ACC112 (cell line): ENCODE results near the gene S1PR4.
A peak's percentile ranks its signal among the peaks of the same experiment; 100 is the strongest.

Source experiments
- H2AFZ ChIP-seq: fragments of 200-600 bp; sonication (generic); one replicate; pipeline ENCODE4 v1.6.0; 2017; ENCODE audit warnings: antibody characterized with exemption, low read length; ENCODE audit not compliant: unreplicated experiment
- H3K27ac ChIP-seq: fragments of 200-600 bp; sonication (generic); 2 replicates; pipeline ENCODE4 v1.5.1; 2014; ENCODE audit warnings: low read depth, mild to moderate bottlenecking, antibody characterized with exemption, low read length, moderate library complexity
- H3K27me3 ChIP-seq: fragments of 200-600 bp; sonication (generic); 2 replicates; pipeline ENCODE4 v1.6.1; 2014; ENCODE audit warnings: mild to moderate bottlenecking, antibody characterized with exemption, low read length, moderate library complexity, mixed read lengths; ENCODE audit not compliant: insufficient read depth
- H3K36me3 ChIP-seq: fragments of 200-600 bp; sonication (generic); 2 replicates; pipeline ENCODE4 v1.6.1; 2016; ENCODE audit warnings: mild to moderate bottlenecking, antibody characterized with exemption, low read length, moderate library complexity, mixed read lengths; ENCODE audit not compliant: insufficient read depth
- H3K4me1 ChIP-seq: fragments of 200-600 bp; sonication (generic); one replicate; pipeline ENCODE4 v1.6.1; 2016; ENCODE audit warnings: low read length, mixed read lengths; ENCODE audit not compliant: insufficient read depth, unreplicated experiment, control insufficient read depth
- H3K4me3 ChIP-seq: fragments of 200-600 bp; sonication (generic); 2 replicates; pipeline ENCODE4 v1.5.1; 2014; ENCODE audit warnings: mild to moderate bottlenecking, low read depth, low read length
- H3K79me2 ChIP-seq: fragments of 200-600 bp; sonication (generic); one replicate; pipeline ENCODE4 v1.6.0; 2016; ENCODE audit warnings: low read length; ENCODE audit not compliant: control insufficient read depth, unreplicated experiment, insufficient read depth

The S1PR4 gene

GRCh38 chr19:3178377-3178972 lies at the start of gene S1PR4:
Gene S1PR4, plus strand, starts transcription at chr19:3178769. Its CDS starts 24 bp downstream, at chr19:3178793.
- no peak within 1 kb of the TSS for H3K4me3 ChIP-seq
- no peaks in the 10 kb centered on the region for H3K79me2 ChIP-seq
- H3K4me1 ChIP-seq = peaks cover 15% of the 10 kb centered on the region
- H3K27ac ChIP-seq = no peak within 1 kb of the TSS
- no peak within 1 kb of the TSS for H2AFZ ChIP-seq
- H3K36me3 ChIP-seq = no peaks in the 10 kb centered on the region
- H3K27me3 ChIP-seq = no peaks in the 10 kb centered on the region

- Histone ChIP-seq H2AFZ (no peak overlapping the region), H3K36me3 (no peaks in the 10 kb centered on the region), H3K27me3 (no peaks in the 10 kb centered on the region), H3K4me3 (no peak overlapping the region), H3K27ac (no peak overlapping the region), H3K79me2 (no peaks in the 10 kb centered on the region), H3K4me1 (no peaks in the 10 kb centered on the region)
Measured at GRCh38 chr19:3129112-3129511, 49.5 kb upstream of the S1PR4 start.

- Histone ChIP-seq H3K79me2 (no peaks in the 10 kb centered on the region), H3K27me3 (no peaks in the 10 kb centered on the region), H3K27ac (no peak overlapping the region), H3K4me1 (no peaks in the 10 kb centered on the region), H3K36me3 (no peaks in the 10 kb centered on the region), H2AFZ (no peak overlapping the region), H3K4me3 (no peak overlapping the region)
Measured at GRCh38 chr19:3131168-3131567, 47.4 kb upstream of the S1PR4 start.

GRCh38 chr19:3132971-3133792 lies 45.4 kb upstream of the S1PR4 start:
- H3K36me3 ChIP-seq = no peaks in the 10 kb centered on the region
- H3K27me3 ChIP-seq = no peaks in the 10 kb centered on the region
- no peaks in the 10 kb centered on the region for H3K4me1 ChIP-seq
- no peak overlapping the region for H3K4me3 ChIP-seq
- H3K27ac ChIP-seq = no peak overlapping the region
- H3K79me2 ChIP-seq = no peaks in the 10 kb centered on the region
- H2AFZ ChIP-seq = no peak overlapping the region

- no peak overlapping the region for H3K27ac ChIP-seq
- no peak overlapping the region for H3K4me3 ChIP-seq
- H3K27me3 ChIP-seq = no peaks in the 10 kb centered on the region
- H3K4me1 ChIP-seq = no peaks in the 10 kb centered on the region
- H2AFZ ChIP-seq = no peak overlapping the region
- no peaks in the 10 kb centered on the region for H3K36me3 ChIP-seq
- no peaks in the 10 kb centered on the region for H3K79me2 ChIP-seq
Measured at GRCh38 chr19:3133793-3134116, 44.8 kb upstream of the S1PR4 start.

GRCh38 chr19:3135961-3136683 lies 42.4 kb upstream of the S1PR4 start, which contains the start of gene GNA15:
Gene GNA15, plus strand, starts transcription at chr19:3136033. Its CDS starts 418 bp downstream, at chr19:3136451.
- Histone ChIP-seq H3K27ac (no peak within 1 kb of the TSS), H3K36me3 (no peaks in the 10 kb centered on the region), H3K27me3 (no peaks in the 10 kb centered on the region), H3K4me3 (no peak within 1 kb of the TSS), H2AFZ (no peak within 1 kb of the TSS), H3K79me2 (no peaks in the 10 kb centered on the region), H3K4me1 (no peaks in the 10 kb centered on the region)

- H3K27ac ChIP-seq = no peak overlapping the region
- no peak overlapping the region for H2AFZ ChIP-seq
- H3K27me3 ChIP-seq = no peaks in the 10 kb centered on the region
- H3K4me1 ChIP-seq = peaks cover 3% of the 10 kb centered on the region
- no peaks in the 10 kb centered on the region for H3K36me3 ChIP-seq
- no peak overlapping the region for H3K4me3 ChIP-seq
- H3K79me2 ChIP-seq = no peaks in the 10 kb centered on the region
Measured at GRCh38 chr19:3136684-3137055, 41.9 kb upstream of the S1PR4 start.

- Histone ChIP-seq H3K36me3 (no peaks in the 10 kb centered on the region), H3K4me3 (no peak overlapping the region), H3K4me1 (peaks cover 7% of the 10 kb centered on the region), H3K27ac (no peak overlapping the region), H3K27me3 (no peaks in the 10 kb centered on the region), H2AFZ (no peak overlapping the region), H3K79me2 (no peaks in the 10 kb centered on the region)
Measured at GRCh38 chr19:3137119-3137518, 41.5 kb upstream of the S1PR4 start.

- H3K4me3 ChIP-seq = no peak overlapping the region
- H3K27ac ChIP-seq = no peak overlapping the region
- H3K27me3 ChIP-seq = no peaks in the 10 kb centered on the region
- H3K4me1 ChIP-seq = peaks cover 13% of the 10 kb centered on the region
- H3K36me3 ChIP-seq = no peaks in the 10 kb centered on the region
- H3K79me2 ChIP-seq = no peaks in the 10 kb centered on the region
- H2AFZ ChIP-seq = no peak overlapping the region
Measured at GRCh38 chr19:3138268-3138667, 40.3 kb upstream of the S1PR4 start.

- Histone ChIP-seq H3K79me2 (no peaks in the 10 kb centered on the region), H3K4me3 (no peak overlapping the region), H3K36me3 (no peaks in the 10 kb centered on the region), H3K27me3 (no peaks in the 10 kb centered on the region), H3K27ac (peak overlapping the region; percentile 99), H2AFZ (no peak overlapping the region), H3K4me1 (peaks cover 13% of the 10 kb centered on the region)
Measured at GRCh38 chr19:3140667-3141038, 37.9 kb upstream of the S1PR4 start.
